IPS DF 6.9 (cell line): ENCODE results near the gene EPHB1.

Experiments
- DNase-seq: peaks from one replicate; pipeline ENCODE4 v3.0.0-alpha.2; 2013; ENCODE audit warnings: low read depth, low spot score
- H3K27ac ChIP-seq: one replicate; pipeline ENCODE4 v1.5.1; 2013; ENCODE audit warnings: low read length, control low read depth
- H3K27me3 ChIP-seq: 2 replicates; pipeline ENCODE4 v1.6.1; 2013; ENCODE audit warnings: mild to moderate bottlenecking, low read length; ENCODE audit not compliant: control insufficient read depth, insufficient read depth
- H3K36me3 ChIP-seq: 2 replicates; pipeline ENCODE4 v1.6.1; 2013; ENCODE audit warnings: low read length; ENCODE audit not compliant: control insufficient read depth, insufficient read depth
- H3K4me1 ChIP-seq: 2 replicates; pipeline ENCODE4 v1.6.1; 2013; ENCODE audit warnings: low read length; ENCODE audit not compliant: control insufficient read depth, insufficient read depth
- H3K4me3 ChIP-seq: 2 replicates; pipeline ENCODE4 v1.5.1; 2013; ENCODE audit warnings: mild to moderate bottlenecking, low read length
- H3K9me3 ChIP-seq: 2 replicates; pipeline ENCODE4 v1.6.1; 2013; ENCODE audit warnings: low read length, inconsistent platforms; ENCODE audit not compliant: control insufficient read depth, insufficient read depth
- WGBS: extraction: QIAGEN DNeasy Blood & Tissue Kit; methylation state at CpG from one replicate; pipeline ENCODE4 v1.1.7; 2013; ENCODE audit warnings: mixed read lengths, missing lambda C conversion rate; ENCODE audit not compliant: insufficient read length, insufficient coverage; 5-methylcytosine and 5-hydroxymethylcytosine counted together

Gene EPHB1

DNA sequence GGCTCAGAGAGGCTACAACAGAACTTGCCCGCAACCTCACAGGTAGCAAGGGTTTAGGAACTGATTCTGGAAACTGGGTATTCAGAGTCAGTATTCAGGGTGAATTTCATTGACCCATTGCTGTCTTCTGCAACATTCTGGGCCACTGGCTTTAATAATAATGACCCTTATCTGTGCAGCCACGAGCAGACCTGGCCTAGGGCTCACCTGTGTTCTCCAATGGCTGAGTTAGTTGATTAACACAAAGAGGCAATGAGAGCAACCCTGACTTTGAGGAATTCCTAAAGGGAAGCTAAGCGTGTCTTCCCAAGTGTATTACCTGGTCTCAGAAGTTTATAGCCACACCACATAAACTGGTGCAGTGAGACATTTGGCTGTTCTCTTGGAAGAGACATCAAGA, 289.9 kb downstream of the EPHB1 start:
- Histone ChIP-seq H3K4me3 (no peak overlapping the region), H3K9me3 (no peaks in the 10 kb centered on the region), H3K27me3 (no peaks in the 10 kb centered on the region), H3K36me3 (no peaks in the 10 kb centered on the region), H3K27ac (no peak overlapping the region), H3K4me1 (0 out of 2 replicates have a peak, but pooled peaks cover 2% of the 10 kb centered on the region)
- WGBS = no CpG with 5 or more reads among the region's 3 CpGs
- DNase-seq = no peak

DNA sequence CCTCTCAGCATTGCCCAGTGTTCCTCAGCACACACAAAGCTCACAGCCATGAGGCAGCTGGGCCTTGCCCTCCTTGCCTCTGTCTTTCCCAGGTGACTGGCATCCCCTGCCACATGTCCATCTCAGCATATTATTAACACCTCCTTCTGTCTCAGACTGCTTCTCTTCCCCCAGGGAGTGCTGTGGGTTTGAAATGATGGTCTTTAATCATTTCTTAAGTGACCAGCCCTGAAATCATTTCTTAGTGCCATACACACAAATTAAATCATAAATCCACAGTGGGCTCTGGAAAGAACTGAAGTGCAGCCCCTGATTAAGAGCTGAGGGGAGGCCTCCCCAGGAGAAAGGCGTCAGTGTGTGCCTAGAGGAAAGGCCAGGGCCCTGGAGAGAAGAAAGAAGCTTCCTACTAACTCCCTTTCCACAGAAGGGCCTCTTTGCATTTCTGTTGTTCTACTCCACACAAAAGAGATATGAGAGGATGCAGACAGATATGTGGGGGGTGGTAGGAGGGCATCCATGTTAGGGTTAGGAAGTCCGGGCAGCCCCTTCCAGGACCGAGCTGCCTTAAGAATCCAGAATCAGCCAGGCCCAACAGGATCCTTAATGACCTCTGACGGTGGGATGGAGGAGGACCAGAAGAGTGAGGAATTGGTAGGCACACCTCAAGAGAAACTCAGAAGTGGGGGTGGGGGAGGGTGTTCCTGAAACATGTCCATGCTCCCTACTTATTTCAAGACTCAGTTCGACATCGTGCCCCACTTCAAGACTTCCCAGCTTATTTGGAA, 290.8 kb downstream of the EPHB1 start:
- no CpG with 5 or more reads among the region's 6 CpGs for WGBS
- H3K36me3 ChIP-seq = no peaks in the 10 kb centered on the region
- no peak for DNase-seq
- H3K9me3 ChIP-seq = no peaks in the 10 kb centered on the region
- H3K4me3 ChIP-seq = no peak overlapping the region
- H3K4me1 ChIP-seq = 0 out of 2 replicates have a peak, but pooled peaks cover 2% of the 10 kb centered on the region
- no peak overlapping the region for H3K27ac ChIP-seq
- H3K27me3 ChIP-seq = no peaks in the 10 kb centered on the region

DNA sequence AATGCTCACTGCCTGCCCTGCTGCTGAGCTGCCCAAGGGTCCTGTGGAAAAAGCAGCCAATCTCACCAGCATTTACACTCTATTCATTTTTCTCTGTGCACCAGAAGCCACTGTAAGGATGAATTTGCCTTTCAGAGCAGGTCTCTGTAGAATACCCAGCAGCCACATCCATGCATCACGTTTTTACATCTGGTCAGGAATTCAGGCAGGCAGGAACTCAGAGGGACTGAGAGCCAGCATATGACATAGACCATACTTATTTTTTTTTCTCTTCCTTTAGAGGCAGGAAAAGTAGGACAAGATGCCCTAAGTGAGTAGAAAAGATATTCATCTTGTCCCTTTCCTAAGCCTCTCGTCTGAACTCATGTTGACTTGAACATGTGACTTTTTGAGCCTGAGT, 292.7 kb downstream of the EPHB1 start:
- H3K9me3 ChIP-seq = no peaks in the 10 kb centered on the region
- no peaks in the 10 kb centered on the region for H3K27me3 ChIP-seq
- no peaks in the 10 kb centered on the region for H3K36me3 ChIP-seq
- H3K27ac ChIP-seq = no peak overlapping the region
- no CpG with 5 or more reads among the region's 2 CpGs for WGBS
- 0 out of 2 replicates have a peak, but pooled peaks cover 2% of the 10 kb centered on the region for H3K4me1 ChIP-seq
- no peak overlapping the region for H3K4me3 ChIP-seq
- DNase-seq = no peak

DNA sequence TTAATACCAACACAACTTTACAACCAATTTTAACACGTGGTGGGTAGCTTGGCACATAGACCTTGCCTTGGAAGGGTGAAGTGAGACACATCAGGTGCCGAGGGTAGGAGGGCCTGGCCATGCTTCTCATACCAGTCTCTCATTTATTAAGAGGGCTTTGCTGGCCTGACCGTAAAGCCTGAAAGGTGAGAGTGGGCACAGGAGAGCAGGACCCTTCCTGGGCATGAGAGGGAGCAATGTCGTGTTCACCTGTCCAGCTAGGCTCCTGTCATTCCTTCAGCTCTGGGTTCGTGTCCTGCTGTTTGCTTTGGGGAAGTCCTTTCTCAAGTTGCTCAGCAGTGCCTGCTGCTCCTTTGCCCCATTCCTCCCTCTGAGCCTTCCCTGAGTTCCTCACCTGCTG, 294.4 kb downstream of the EPHB1 start:
- H3K36me3 ChIP-seq = no peaks in the 10 kb centered on the region
- H3K4me1 ChIP-seq = 0 out of 2 replicates have a peak, but pooled peaks cover 2% of the 10 kb centered on the region
- H3K9me3 ChIP-seq = no peaks in the 10 kb centered on the region
- no peak overlapping the region for H3K4me3 ChIP-seq
- no peak overlapping the region for H3K27ac ChIP-seq
- no peaks in the 10 kb centered on the region for H3K27me3 ChIP-seq
- DNase-seq = no peak
- no CpG with 5 or more reads among the region's 5 CpGs for WGBS

DNA sequence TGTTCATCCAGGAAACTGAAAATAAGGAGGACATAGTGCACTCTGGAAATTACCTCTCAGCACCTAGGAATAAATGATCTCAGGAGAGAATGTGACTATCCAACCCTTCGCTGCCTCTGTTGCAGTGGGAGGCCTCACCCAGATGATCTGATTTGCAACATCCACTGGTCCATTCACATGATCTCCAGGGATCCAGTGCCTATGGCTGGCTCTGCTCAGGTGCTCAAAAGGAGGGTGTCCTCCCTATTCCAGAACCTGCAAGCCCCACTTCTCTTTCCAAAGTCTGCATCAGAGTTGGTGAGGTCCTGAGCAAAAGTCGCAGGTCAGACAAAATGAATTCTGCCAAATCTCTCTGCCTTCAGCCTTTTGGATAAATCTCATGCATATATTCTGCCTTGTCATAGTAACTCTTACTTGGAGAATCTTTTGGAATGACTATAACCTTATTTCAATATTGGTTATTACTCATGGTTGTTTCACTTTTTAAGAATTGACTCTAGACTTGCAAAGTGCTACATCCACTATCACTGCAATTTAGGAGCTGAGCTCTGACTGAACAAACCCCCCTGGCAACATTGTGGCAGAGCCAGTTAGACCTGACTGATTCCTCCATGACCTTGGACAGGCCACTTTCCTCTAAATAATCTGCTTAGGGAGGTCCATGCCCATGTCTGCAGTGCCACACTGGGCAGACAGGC, 295.1 kb downstream of the EPHB1 start:
- no peak for DNase-seq

DNA sequence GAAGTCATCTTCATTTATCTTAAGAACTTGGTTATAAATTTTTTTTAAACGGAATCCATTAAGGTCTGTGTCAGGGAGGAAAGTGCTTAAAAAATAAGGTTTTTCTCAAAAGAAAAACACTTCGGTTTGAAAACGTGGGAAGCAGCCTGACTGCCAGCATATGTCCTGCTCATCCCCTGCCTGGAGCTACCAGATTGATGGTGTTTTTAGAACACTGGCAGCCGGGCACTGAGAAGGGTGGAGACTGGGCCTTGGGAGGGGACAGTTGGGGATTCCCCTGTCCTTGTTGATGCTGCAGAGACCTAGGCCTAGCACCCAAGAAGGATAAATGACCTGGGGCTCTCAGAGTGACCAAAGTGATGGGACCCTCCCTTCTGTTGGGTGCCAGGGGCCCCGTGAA, 296.9 kb downstream of the EPHB1 start:
- Histone ChIP-seq H3K27me3 (no peaks in the 10 kb centered on the region), H3K4me3 (no peak overlapping the region)
- no CpG with 5 or more reads among the region's 5 CpGs for WGBS

More for the DNA sequence above, 295.1 kb downstream of the EPHB1 start:
- H3K9me3 ChIP-seq = no peaks in the 10 kb centered on the region
- no peaks in the 10 kb centered on the region for H3K27me3 ChIP-seq
- no peak overlapping the region for H3K4me3 ChIP-seq
- WGBS = no CpG with 5 or more reads among the region's 2 CpGs
- no peak overlapping the region for H3K27ac ChIP-seq
- no peaks in the 10 kb centered on the region for H3K36me3 ChIP-seq
- 0 out of 2 replicates have a peak, but pooled peaks cover 2% of the 10 kb centered on the region for H3K4me1 ChIP-seq

DNA sequence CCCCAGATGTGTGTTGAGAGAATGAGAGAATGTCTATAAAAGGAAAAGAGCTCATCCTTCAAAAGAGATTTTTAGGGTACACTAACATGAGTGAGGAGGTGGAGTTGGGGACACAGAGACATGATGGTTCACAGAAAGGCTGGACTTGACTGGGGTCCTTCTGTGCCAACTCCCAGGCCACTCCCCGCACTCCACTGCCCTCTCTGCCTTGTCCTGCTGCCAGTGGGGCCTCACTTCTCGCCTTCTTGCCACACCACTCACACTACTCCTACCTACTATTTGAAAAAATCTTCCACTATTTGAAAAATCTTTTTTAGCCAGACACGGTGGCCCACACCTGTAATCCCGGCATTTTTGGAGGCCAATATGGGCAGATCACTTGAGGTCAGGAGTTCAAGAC, 298.1 kb downstream of the EPHB1 start:
- H3K36me3 ChIP-seq = no peaks in the 10 kb centered on the region
- H3K27me3 ChIP-seq = no peaks in the 10 kb centered on the region
- DNase-seq = no peak
- H3K27ac ChIP-seq = no peak overlapping the region
- WGBS = no CpG with 5 or more reads among the region's 4 CpGs
- H3K9me3 ChIP-seq = no peaks in the 10 kb centered on the region
- no peaks in the 10 kb centered on the region for H3K4me1 ChIP-seq
- H3K4me3 ChIP-seq = no peak overlapping the region

More for the DNA sequence above, 296.9 kb downstream of the EPHB1 start:
- Histone ChIP-seq H3K9me3 (no peaks in the 10 kb centered on the region), H3K4me1 (no peaks in the 10 kb centered on the region), H3K27ac (no peak overlapping the region), H3K36me3 (no peaks in the 10 kb centered on the region)
- no peak for DNase-seq

DNA sequence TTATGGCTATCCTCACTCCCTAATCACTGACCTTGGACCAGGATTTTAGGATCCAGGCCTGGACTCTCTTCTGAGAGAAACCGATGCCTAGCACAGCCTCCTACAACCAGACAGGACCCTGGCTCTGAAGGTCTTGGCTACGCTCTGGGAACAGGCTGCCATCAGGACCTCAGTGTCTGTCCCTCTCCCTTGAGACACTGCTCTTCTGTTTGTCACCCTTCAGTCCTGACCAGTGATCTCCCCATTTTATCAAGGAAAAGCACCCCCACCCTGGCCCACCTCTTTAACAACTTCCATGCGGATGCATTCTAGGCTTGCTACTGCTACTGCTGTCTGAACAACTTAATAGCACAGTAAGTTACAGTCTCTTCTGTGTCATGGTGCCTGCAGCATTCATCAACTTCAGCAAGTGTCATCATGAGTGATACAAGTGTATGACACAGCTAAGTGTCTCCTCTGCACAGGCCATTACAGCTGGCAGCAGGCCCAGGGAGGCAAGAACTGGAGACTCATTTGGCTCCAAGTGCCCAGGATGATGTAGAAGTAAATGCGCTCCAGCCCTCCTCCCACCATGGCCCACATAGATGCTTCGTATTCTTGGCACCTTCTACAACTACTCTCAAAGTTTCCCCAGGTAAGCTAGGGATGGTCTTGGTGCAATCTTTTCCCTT, 302.4 kb downstream of the EPHB1 start:
- no CpG with 5 or more reads among the region's 5 CpGs for WGBS
- H3K27ac ChIP-seq = no peak overlapping the region
- peaks cover 2% of the 10 kb centered on the region; the same call in 1 of the 2 replicates for H3K4me1 ChIP-seq
- DNase-seq = no peak
- no peaks in the 10 kb centered on the region for H3K36me3 ChIP-seq
- no peaks in the 10 kb centered on the region for H3K27me3 ChIP-seq
- no peaks in the 10 kb centered on the region for H3K9me3 ChIP-seq
- H3K4me3 ChIP-seq = no peak overlapping the region

DNA sequence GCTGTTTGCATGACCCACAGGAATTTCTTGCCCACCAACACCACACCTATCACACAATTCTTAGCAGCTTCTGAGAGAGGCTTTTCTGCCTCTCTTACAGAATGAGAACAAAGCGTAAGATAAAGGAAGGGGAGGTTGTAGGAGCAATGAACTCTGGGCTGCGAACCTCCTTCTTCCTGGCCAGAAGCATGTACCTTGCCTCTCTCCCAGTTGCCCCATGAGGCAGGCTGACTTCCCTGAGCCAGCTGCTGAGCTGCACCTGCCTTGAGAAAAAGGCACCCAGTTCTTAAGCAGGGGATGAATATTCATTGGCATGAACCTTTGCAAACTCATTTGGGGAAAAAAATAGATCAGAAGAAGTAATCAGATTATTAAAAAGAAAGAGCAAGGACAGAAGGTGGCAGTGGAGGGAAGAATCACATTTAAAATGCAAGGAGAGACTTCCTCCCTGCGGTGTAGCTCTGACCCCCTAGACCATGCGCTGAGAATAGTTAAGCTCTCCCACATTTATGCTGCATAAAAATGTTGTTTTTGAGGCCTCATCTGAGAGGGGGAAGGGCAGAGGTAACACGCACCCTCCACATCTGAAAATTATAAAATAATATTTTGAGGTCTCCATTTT, 304.8 kb downstream of the EPHB1 start:
- Histone ChIP-seq H3K4me3 (no peak overlapping the region), H3K36me3 (no peaks in the 10 kb centered on the region), H3K4me1 (peaks cover 2% of the 10 kb centered on the region; the same call in 1 of the 2 replicates), H3K27ac (no peak overlapping the region), H3K27me3 (no peaks in the 10 kb centered on the region), H3K9me3 (no peaks in the 10 kb centered on the region)
- WGBS = no CpG with 5 or more reads among the region's 5 CpGs
- no peak for DNase-seq

DNA sequence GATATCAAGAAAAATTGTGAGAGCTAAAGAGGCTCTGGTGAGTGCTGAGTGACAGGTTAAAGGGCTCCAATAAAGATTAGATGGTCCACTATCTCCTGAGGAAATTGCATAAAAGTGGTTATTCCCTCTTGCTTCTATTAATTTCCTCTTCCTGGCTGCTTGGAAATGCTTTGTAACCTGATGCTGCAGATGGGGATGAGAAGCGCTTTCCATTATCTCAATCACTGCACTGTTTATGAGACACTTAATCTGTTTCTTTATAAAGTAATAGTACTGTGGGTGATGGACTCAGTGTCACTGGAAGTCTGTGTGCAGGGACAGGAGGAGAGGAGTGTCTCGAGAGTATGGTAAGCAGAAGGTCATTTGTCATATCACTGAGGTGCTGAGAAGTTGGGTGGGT, 305.3 kb downstream of the EPHB1 start:
- no peak for DNase-seq
- H3K36me3 ChIP-seq = no peaks in the 10 kb centered on the region
- no CpG with 5 or more reads among the region's 2 CpGs for WGBS
- H3K4me1 ChIP-seq = peaks cover 2% of the 10 kb centered on the region; the same call in 1 of the 2 replicates
- no peaks in the 10 kb centered on the region for H3K27me3 ChIP-seq
- H3K9me3 ChIP-seq = no peaks in the 10 kb centered on the region
- H3K4me3 ChIP-seq = no peak overlapping the region
- no peak overlapping the region for H3K27ac ChIP-seq
